SH-SY5Y (cell line): ENCODE measurements around the gene CFAP251.

Source experiments
- GATA2 ChIP-seq: IDR thresholded peaks from 2 replicates; pipeline ENCODE4 v1.6.1; 2011; ENCODE audit warnings: mild to moderate bottlenecking, low read depth, low read length
- GATA3 ChIP-seq: IDR thresholded peaks from 2 replicates; pipeline ENCODE4 v1.6.1; 2011; ENCODE audit warnings: low read depth, mild to moderate bottlenecking, low read length, moderate library complexity

- TF ChIP-seq GATA2 (no peak), GATA3 (no peak)
Observed at GRCh38 chr12:121911824-121912585, 6.4 kb upstream of the CFAP251 start.
